HepG2 (cell line): ENCODE results near the gene DSC3. TPM values are rescaled to one million over a fixed set of nuclear protein-coding genes. Genes with fewer than 3 reads are reported as not detected.
A peak's percentile ranks its signal among the peaks of the same experiment; 100 is the strongest.

ENCODE experiments used
- ATAC-seq: fragments of 200-7000 bp; cut with Tn5 transposase; 3 replicates; pipeline ENCODE4 v1.9.1; 2020; ENCODE audit warnings: mild to moderate bottlenecking, moderate library complexity
- BruUV-seq: library from RNA; stranded (reverse); fragments of 400-500 nt; replicated peaks from 2 replicates; lab custom pipeline; 2021; lab: Mats Ljungman, UMichigan
- CTCF ChIA-PET: fragments of 300-600 bp; formaldehyde crosslinking; extraction: SDS; loops from one replicate; lab custom pipeline; 2021; ENCODE audit warnings: low total read pairs, inconsistent platforms, low intra/inter-chr PET ratio; lab: Yijun Ruan, JAX
- POLR2A ChIA-PET: fragments of 350-600 bp; sonication (Branson Sonifier 250); formaldehyde crosslinking; loops from one replicate; lab custom pipeline; 2020; ENCODE audit warnings: antibody characterized with exemption, inconsistent platforms; lab: Yijun Ruan, JAX
- DNase-seq: peaks from one replicate; pipeline ENCODE4 v3.0.0-alpha.2; 2015; ENCODE audit warnings: low spot score
- FAIRE-seq: peaks from 3 replicates; lab custom pipeline; 2011; peaks lifted over from hg19 to GRCh38; lab: Jason Lieb, UNC
- H2AFZ ChIP-seq: one replicate; pipeline ENCODE4 v1.6.1; 2011; ENCODE audit warnings: low read length, inconsistent platforms
- H3K27ac ChIP-seq: fragments of 300-600 bp; 3 replicates; pipeline ENCODE4 v1.8.0; 2011; ENCODE audit warnings: mixed run types, mild to moderate bottlenecking, mixed read lengths, low read length, inconsistent platforms; ENCODE audit not compliant: insufficient read depth; ENCODE audit errors: extremely low read length
- H3K27me3 ChIP-seq, 2 experiments: fragments of 200-600 bp in 1 of 2; 2 replicates in 1 of 2; 3 replicates in 1 of 2; pipeline versions ENCODE4 v1.6.0 to v1.8.0; 2011; ENCODE audit warnings: low read length in 2 of 2, mild to moderate bottlenecking in 2 of 2, moderate library complexity in 2 of 2, inconsistent platforms in 1 of 2; ENCODE audit not compliant: insufficient read depth in 2 of 2, control insufficient read depth in 1 of 2
- H3K36me3 ChIP-seq, 2 experiments: fragments of 200-600 bp in 1 of 2; replicated peaks in 1 of 2; 2 replicates in 1 of 2; 3 replicates in 1 of 2; pipeline versions ENCODE4 v1.5.1 to v1.8.0; 2011; ENCODE audit warnings: low read length in 2 of 2, inconsistent platforms in 1 of 2; ENCODE audit not compliant: insufficient read depth in 2 of 2, control insufficient read depth in 1 of 2
- H3K4me1 ChIP-seq: 2 replicates; pipeline ENCODE4 v1.5.1; 2012; ENCODE audit warnings: low read length, inconsistent platforms; ENCODE audit not compliant: insufficient read depth
- H3K4me2 ChIP-seq: 2 replicates; pipeline ENCODE4 v1.6.0; 2011; ENCODE audit warnings: low read depth, low read length, inconsistent platforms
- H3K4me3 ChIP-seq, 3 experiments: fragments of 200-600 bp in 1 of 3; sonication (generic), shearing (Covaris generic) in 1 of 3; replicated peaks in 1 of 3; 2 replicates each; pipeline ENCODE4 v1.5.1; 2011 to 2016; ENCODE audit warnings: low read length in 3 of 3, inconsistent platforms in 2 of 3, low read depth in 2 of 3, mild to moderate bottlenecking in 2 of 3, control low read depth in 1 of 3, mixed read lengths in 1 of 3; ENCODE audit not compliant: insufficient read depth in 1 of 3
- H3K79me2 ChIP-seq: one replicate; pipeline ENCODE4 v1.6.1; 2011; ENCODE audit warnings: low read length, inconsistent platforms; ENCODE audit not compliant: insufficient read depth
- H3K9ac ChIP-seq: 2 replicates; pipeline ENCODE4 v1.6.0; 2011; ENCODE audit warnings: mild to moderate bottlenecking, low read depth, low read length, inconsistent platforms; ENCODE audit not compliant: insufficient read depth
- H3K9me3 ChIP-seq: 2 replicates; pipeline ENCODE4 v1.5.1; 2012; ENCODE audit warnings: mild to moderate bottlenecking, low read length
- H4K20me1 ChIP-seq: 2 replicates; pipeline ENCODE4 v1.6.0; 2011; ENCODE audit warnings: inconsistent platforms, mild to moderate bottlenecking, low read length, moderate library complexity; ENCODE audit not compliant: insufficient read depth
- MAFF ChIP-seq: IDR thresholded peaks from 2 replicates; pipeline ENCODE4 v1.6.1; 2011; ENCODE audit warnings: low read depth, low read length, improper control_type of control experiment
- MAFK ChIP-seq, 2 experiments: IDR thresholded peaks in 1 of 2; conservative IDR thresholded peaks in 1 of 2; 2 replicates each; pipeline ENCODE4 v1.6.1; 2011; ENCODE audit warnings: improper control_type of control experiment in 2 of 2, low read length in 2 of 2
- SALL1 ChIP-seq: sonication (generic); formaldehyde crosslinking; IDR thresholded peaks from 2 replicates; pipeline ENCODE4 v1.8.0; 2022; ENCODE audit warnings: mild to moderate bottlenecking, missing genetic modification reagents
- TAF15 ChIP-seq: fragments of 200-400 bp; formaldehyde crosslinking; IDR thresholded peaks from one replicate; pipeline ENCODE4 v1.6.1; 2018; ENCODE audit warnings: mild to moderate bottlenecking, low read depth, low read length; ENCODE audit not compliant: poor library complexity, severe bottlenecking
- ZNF616 ChIP-seq: sonication (generic); formaldehyde crosslinking; IDR thresholded peaks from 2 replicates; pipeline ENCODE4 v1.5.0; 2020; ENCODE audit warnings: low read depth, mild to moderate bottlenecking, missing genetic modification reagents
- ZSCAN9 ChIP-seq: IDR thresholded peaks from 2 replicates; pipeline ENCODE4 v1.6.1; 2016; ENCODE audit warnings: borderline replicate concordance
- WGBS: methylation state at CpG from one replicate; pipeline ENCODE4 v1.1.6; 2017; ENCODE audit warnings: low lambda C conversion rate; 5-methylcytosine and 5-hydroxymethylcytosine counted together
- in situ Hi-C: cut with HindIII; loops from 2 replicates; pipeline ENCODE4 v1.10.0; 2017; ENCODE audit warnings: low pct_unique_long_range_greater_than_20kb; ENCODE audit not compliant: extremely low pct_ligation_motif_present
- intact Hi-C: fragments of 100-400 bp; cut with micrococcal nuclease; formaldehyde crosslinking; loops from one replicate; pipeline ENCODE4 v1.10.0; 2022; ENCODE audit not compliant: unreplicated experiment
- polyA plus RNA-seq, 8 experiments: library from polyadenylated mRNA; depleted of rRNA in 3 of 8; stranded (reverse) in 7 of 8; unstranded in 1 of 8; fragments of >200 nt; fragmentation: Illumina TruSeq in 4 of 8; extraction: Trizol in 4 of 8; gene quantifications; 2 replicates each; pipeline versions ENCODE4 v1.2.1 to v1.2.3, GENCODE V29; 2011 to 2016; ENCODE audit warnings: low read depth in 4 of 8, missing spikeins in 1 of 8, mixed read lengths in 1 of 8; ENCODE audit not compliant: insufficient read depth in 1 of 8
- total RNA-seq, 5 experiments: library from RNA; depleted of rRNA; stranded (reverse); fragments of >200 nt; fragmentation: Illumina TruSeq; extraction: Trizol; gene quantifications; 2 replicates each; pipeline ENCODE4 v1.2.3, GENCODE V29; 2016; ENCODE audit warnings: low read depth in 1 of 5
- TF ChIP-seq, protein P1 (sequence below): sonication (generic); formaldehyde crosslinking; IDR thresholded peaks from 2 replicates; pipeline ENCODE4 v1.8.1; 2023; ENCODE audit warnings: mild to moderate bottlenecking, missing genetic modification reagents

Gene DSC3
- total and polyA plus RNA-seq, 2 of the 13 experiments (the other 11 are each of a cell fraction or from before 2014, with no cell fraction given), result 0.05 to 0.38 TPM

DNA sequence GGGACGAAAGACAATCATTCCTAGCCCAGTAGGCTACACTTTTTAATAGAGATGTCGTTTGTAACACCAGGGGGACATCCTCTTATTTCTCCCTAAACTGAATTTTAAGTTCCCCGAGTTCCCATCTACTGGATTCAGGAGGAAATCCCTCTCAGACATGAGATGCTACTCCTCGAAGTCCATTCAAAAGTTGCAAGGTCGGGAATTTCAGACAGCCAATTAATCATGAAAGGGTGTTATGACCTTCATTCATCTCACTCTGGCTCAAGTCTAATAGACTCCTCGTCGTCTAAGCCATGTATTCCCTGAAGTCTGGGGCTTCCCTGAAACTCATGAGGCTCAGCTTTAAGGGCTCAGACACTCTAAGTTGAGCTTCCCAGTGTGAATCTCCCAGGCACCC is 1.2 kb upstream of the DSC3 start:
- 76% methylated on average over 7 of the region's 7 CpGs for WGBS
- peaks cover 0 to 15% of the 10 kb centered on the region in 2 experiments; a peak in 4 of 5 replicates for H3K27me3 ChIP-seq
- no peaks in the 10 kb centered on the region for H3K36me3 ChIP-seq
- in situ Hi-C loops (no loop called here), intact Hi-C loops (loop anchor here (10.0 kb wide), 1 partner anchor 61 kb away; the partner anchor contains the start of gene DSC2)
- no peaks in the 10 kb centered on the region for H3K9me3 ChIP-seq
- TF ChIP-seq ZSCAN9 (CRISPR knock-in tag) (no peak), MAFF (peak; percentile 75), MAFK (conservative IDR thresholded peaks at IDR 0.05 in 1 of 2, IDR thresholded peaks at IDR 0.05 in 1 of 2; ENCODE audit: low read length in 2 of 2) (peak; percentile 64 to 85)
- no peak overlapping the region for H2AFZ ChIP-seq
- BruUV-seq, result no TSS peak
- DNase-seq (no peak), ATAC-seq (no peak), FAIRE-seq (no peak)
- H3K4me2 ChIP-seq, result no peak overlapping the region
- peaks cover 16% of the 10 kb centered on the region for H3K4me1 ChIP-seq
- H3K4me3 ChIP-seq, result no peak overlapping the region
- H3K9ac ChIP-seq, result no peak overlapping the region
- no peaks in the 10 kb centered on the region for H4K20me1 ChIP-seq
- ChIA-PET POLR2A (no interaction called here), CTCF (no interaction called here)
- H3K27ac ChIP-seq, result no peak overlapping the region
- H3K79me2 ChIP-seq, result no peaks in the 10 kb centered on the region

- peaks cover 0 to 15% of the 10 kb centered on the region in 2 experiments; a peak in 4 of 5 replicates for H3K27me3 ChIP-seq
- BruUV-seq, result no TSS peak
- TF ChIP-seq ZNF616 (no peak), SALL1 (CRISPR knock-in tag) (no peak), TAF15 (peak; percentile 25)
- TF ChIP-seq, protein P1, sequence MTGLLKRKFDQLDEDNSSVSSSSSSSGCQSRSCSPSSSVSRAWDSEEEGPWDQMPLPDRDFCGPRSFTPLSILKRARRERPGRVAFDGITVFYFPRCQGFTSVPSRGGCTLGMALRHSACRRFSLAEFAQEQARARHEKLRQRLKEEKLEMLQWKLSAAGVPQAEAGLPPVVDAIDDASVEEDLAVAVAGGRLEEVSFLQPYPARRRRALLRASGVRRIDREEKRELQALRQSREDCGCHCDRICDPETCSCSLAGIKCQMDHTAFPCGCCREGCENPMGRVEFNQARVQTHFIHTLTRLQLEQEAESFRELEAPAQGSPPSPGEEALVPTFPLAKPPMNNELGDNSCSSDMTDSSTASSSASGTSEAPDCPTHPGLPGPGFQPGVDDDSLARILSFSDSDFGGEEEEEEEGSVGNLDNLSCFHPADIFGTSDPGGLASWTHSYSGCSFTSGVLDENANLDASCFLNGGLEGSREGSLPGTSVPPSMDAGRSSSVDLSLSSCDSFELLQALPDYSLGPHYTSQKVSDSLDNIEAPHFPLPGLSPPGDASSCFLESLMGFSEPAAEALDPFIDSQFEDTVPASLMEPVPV (CRISPR knock-in tag), result no peak
- DNase-seq (no peak), FAIRE-seq (no peak), ATAC-seq (no peak)
- no peak overlapping the region for H3K9ac ChIP-seq
- H2AFZ ChIP-seq, result no peak overlapping the region
- H3K4me3 ChIP-seq, result peak overlapping the region in 2 of 3 experiments; percentile 43 to 73; a peak in 2 of 6 replicates
- in situ Hi-C loops (no loop called here), intact Hi-C loops (loop anchor here (10.0 kb wide), 1 partner anchor 63 kb away; the partner anchor contains the start of gene DSC2)
- POLR2A ChIA-PET, result no interaction called here
- no peaks in the 10 kb centered on the region for H3K9me3 ChIP-seq
- H3K79me2 ChIP-seq, result no peaks in the 10 kb centered on the region
- no peak overlapping the region for H3K27ac ChIP-seq
- H3K4me2 ChIP-seq, result peak overlapping the region; percentile 84
- CTCF ChIA-PET, result no interaction called here
- H3K36me3 ChIP-seq, result no peaks in the 10 kb centered on the region
- peaks cover 16% of the 10 kb centered on the region for H3K4me1 ChIP-seq
- H4K20me1 ChIP-seq, result no peaks in the 10 kb centered on the region
- WGBS, result 93% methylated on average over 13 of the region's 17 CpGs
Measured at GRCh38 chr18:31042084-31042405, 497 bp downstream of the DSC3 start.
